ENCODE results near the gene LRRC1. TPM values are rescaled to one million over a fixed set of nuclear protein-coding genes. Genes with fewer than 3 reads are reported as not detected.

Gene LRRC1
- total RNA-seq, 1 experiment from 2014 or later, result 10.3 TPM

DNA sequence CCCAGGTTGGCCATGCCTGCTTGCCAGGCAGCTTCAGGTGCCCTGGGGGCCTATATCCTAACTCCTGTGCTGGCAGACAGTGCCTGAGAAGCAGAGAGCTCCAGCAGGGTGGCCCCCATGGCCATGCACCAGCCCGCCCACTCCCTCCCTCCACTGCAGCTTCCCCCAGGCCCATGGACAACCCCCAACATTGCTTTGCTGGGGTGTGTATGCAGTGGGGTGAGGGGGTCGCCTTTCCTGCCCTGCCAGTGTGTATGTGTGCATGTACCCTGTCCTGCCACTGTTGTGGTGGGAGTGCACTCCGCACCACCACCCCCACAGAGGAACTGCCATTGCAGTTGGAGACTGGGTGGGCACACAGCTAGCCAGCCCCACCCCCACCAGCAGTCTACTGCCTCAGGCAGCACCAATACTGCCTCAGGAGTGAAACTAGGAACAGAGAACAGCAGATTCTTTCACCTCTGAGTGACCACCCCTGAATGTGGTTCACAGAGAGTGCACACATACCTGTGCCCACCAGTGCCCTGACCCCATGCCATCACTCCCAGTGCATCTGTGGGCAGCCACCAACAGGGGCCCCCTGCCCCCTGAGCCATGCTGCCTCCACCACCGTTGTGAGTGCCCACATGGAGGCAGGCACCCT is 151.1 kb downstream of the LRRC1 start:
- Histone ChIP-seq H3K4ac (ENCODE audit: low read depth, low read length) (no peak overlapping the region), H3K56ac (ENCODE audit: insufficient read length, low read depth, low read length) (no peak overlapping the region), H2AFZ (ENCODE audit: low read length) (no peak overlapping the region), H2BK20ac (ENCODE audit: low read depth, low read length, poor library complexity, severe bottlenecking) (no peak overlapping the region), H3K18ac (ENCODE audit: insufficient read length, low read depth, low read length) (no peak overlapping the region), H3K79me2 (ENCODE audit: insufficient read depth, low read length) (no peaks in the 10 kb centered on the region), H3K27me3 (ENCODE audit: insufficient read depth, low read length) (no peaks in the 10 kb centered on the region), H3K4me2 (ENCODE audit: insufficient read depth, insufficient read length, low read length) (no peak overlapping the region), H4K5ac (ENCODE audit: insufficient read length, low read depth, low read length) (no peak overlapping the region), H2BK15ac (ENCODE audit: low read depth, low read length) (no peak overlapping the region), H3T11ph (ENCODE audit: low read length) (no peak overlapping the region), H4K91ac (ENCODE audit: insufficient read length, low read depth, low read length) (no peak overlapping the region), H4K8ac (replicated peaks; ENCODE audit: insufficient read length, low read depth, low read length) (no peak overlapping the region), H3K23ac (ENCODE audit: insufficient read length, low read depth, low read length) (no peak overlapping the region), H3K79me1 (ENCODE audit: insufficient read depth, low read depth, low read length, poor library complexity, severe bottlenecking) (no peaks in the 10 kb centered on the region), H4K20me1 (ENCODE audit: control insufficient read depth, insufficient read depth, insufficient read length) (no peaks in the 10 kb centered on the region), H2BK120ac (ENCODE audit: low read depth, low read length, poor library complexity, severe bottlenecking) (no peak overlapping the region), H3K9ac (ENCODE audit: extremely low read depth, insufficient read length, low read length) (no peak overlapping the region), H3K14ac (ENCODE audit: insufficient read depth, low read length) (no peak overlapping the region), H2BK12ac (ENCODE audit: insufficient read length, low read depth, low read length) (no peak overlapping the region), H2AK5ac (ENCODE audit: insufficient read length, low read length) (no peak overlapping the region), H2BK5ac (ENCODE audit: insufficient read length, low read length) (no peak overlapping the region), H3K27ac (ENCODE audit: insufficient read length, low read depth, low read length) (no peak overlapping the region), H3K9me3 (ENCODE audit: control insufficient read depth, low read depth, low read length) (no peaks in the 10 kb centered on the region), H3K23me2 (ENCODE audit: insufficient read length, low read depth, low read length, poor library complexity, severe bottlenecking) (no peaks in the 10 kb centered on the region), H3K4me1 (ENCODE audit: insufficient read depth, low read length) (no peaks in the 10 kb centered on the region)
- no peak overlapping the region for H3K4me3 Mint-ChIP-seq
- H3K9me3 Mint-ChIP-seq, result peaks cover 17% of the 10 kb centered on the region in 2 experiments
- DNase-seq, result no peak
- no peaks in the 10 kb centered on the region for H3K4me1 Mint-ChIP-seq
- H3K27ac Mint-ChIP-seq, result no peak overlapping the region
- no peak for TF ChIP-seq CTCF (conservative IDR thresholded peaks at IDR 0.05)
- peaks cover 0 to 5% (median 0%) of the 10 kb centered on the region in 3 experiments; a peak in 2 of 7 replicates for H3K36me3 Mint-ChIP-seq (ENCODE audit: insufficient read depth in 1 of 3, low read depth in 3 of 3)
- no CpG with 5 or more reads among the region's 4 CpGs for WGBS (ENCODE audit: extremely low coverage, insufficient read length, low lambda C conversion rate)
- no peaks in the 10 kb centered on the region for H3K27me3 Mint-ChIP-seq (ENCODE audit: low read depth)

Data from H9 (cell line).